ENCODE measurements around the gene NOL12. TPM values are rescaled to one million over a fixed set of nuclear protein-coding genes. Genes with fewer than 3 reads are reported as not detected.
"Not testable (repeated sequence)": the region's sequence is repeated elsewhere in the genome, so short reads cannot be mapped to it uniquely, and the experiment has no call there.

NOL12 gene
- total RNA-seq, 1 experiment from 2014 or later: 23.6 TPM

DNA sequence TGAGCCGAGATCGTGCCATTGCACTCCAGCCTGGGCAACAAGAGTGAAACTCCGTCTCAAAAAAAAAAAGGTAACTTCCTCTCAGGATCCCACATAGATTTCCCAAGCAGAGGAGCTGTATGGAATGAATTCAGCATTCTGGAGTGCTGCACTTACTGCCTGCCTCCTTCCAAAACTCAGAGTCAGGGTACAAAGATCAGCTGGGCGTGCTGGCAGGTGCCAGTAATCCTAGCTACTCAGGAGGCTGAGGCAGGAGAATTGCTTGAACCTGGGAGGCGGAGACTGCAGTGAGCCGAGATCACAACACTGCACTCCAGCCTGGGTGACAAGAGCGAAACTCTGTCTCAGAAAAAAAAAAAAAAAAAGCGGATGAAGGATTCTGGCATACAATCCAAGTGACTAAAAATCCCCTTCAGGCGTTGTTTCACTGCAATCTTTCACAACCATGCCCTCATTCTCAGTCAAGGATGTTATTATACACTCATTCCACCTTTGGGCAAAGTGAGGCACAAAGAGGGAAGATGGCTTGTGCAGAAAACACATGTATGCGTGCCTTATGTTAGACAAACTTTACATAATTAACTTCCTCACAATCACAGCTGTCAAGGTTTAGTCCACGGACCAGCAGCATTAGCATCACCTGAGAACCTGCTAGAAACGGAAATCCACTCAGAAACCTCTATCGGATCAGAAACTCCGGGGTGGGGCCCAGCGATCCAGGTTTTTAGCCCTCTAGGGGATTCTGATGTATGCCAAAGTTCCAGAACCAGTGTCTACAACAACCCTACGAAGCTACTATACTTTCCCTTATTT, 1.1 kb upstream of the NOL12 start:
- Histone ChIP-seq H3K4me3 (ENCODE audit: insufficient read depth, low read depth, low read length) (no peak overlapping the region), H3K36me3 (replicated peaks; ENCODE audit: control insufficient read depth, insufficient read depth, low read length) (peaks cover 9% of the 10 kb centered on the region), H3K27me3 (ENCODE audit: control insufficient read depth, insufficient read depth, low read length) (no peaks in the 10 kb centered on the region)
- DNase-seq: no peak

DNA sequence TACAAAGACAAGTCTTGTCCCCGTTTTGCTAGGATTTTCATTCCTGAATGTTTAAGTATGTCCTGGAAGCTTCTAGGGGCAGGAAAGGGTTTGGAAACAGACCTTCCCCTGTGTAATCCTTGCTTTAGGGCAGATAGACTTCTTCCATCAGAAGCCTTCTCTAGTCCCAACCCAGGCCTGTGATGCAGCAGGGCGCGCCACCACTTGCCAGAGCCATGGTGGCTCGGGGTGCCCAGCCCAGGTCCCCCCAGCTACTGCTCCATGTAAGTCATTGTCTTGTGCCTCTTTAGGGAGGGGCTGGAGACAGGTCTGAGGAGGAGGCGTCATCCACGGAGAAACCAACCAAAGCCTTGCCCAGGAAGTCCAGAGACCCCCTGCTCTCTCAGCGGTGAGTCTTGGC, 4.3 kb downstream of the NOL12 start:
- H3K4me3 ChIP-seq (ENCODE audit: insufficient read depth, low read depth, low read length): no peak overlapping the region
- peaks cover 18% of the 10 kb centered on the region for H3K36me3 ChIP-seq (replicated peaks; ENCODE audit: control insufficient read depth, insufficient read depth, low read length)
- DNase-seq: no peak
- no peaks in the 10 kb centered on the region for H3K27me3 ChIP-seq (ENCODE audit: control insufficient read depth, insufficient read depth, low read length)

DNA sequence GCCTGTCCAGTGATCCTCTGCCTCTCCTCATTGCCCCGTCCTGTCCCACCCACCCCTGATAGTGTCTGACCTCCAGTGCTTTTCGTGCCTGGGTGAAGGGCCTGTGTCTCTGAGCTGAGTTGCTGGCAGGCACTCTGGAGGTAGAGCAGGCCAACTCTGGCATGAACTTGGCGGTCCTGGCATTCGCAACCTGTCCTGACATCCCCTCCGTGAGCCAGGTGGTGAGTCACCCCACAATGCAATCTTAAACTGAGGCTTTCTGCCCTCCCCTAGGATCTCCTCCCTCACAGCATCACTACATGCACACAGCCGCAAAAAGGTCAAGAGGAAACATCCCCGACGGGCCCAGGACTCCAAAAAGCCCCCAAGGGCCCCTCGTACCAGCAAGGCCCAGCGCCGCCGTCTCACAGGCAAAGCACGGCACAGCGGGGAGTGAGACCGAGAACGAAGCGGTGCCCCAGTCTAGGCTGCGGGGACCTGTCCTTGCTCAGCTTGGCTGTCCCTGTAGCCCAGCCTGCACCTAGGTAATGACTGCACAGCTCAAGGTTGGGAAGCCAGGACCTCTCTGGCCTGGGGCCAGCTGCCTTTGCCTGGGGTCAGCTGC, 4.9 kb downstream of the NOL12 start:
- no peak for DNase-seq
- H3K4me3 ChIP-seq (ENCODE audit: insufficient read depth, low read depth, low read length): no peak overlapping the region
- H3K36me3 ChIP-seq (replicated peaks; ENCODE audit: control insufficient read depth, insufficient read depth, low read length): peaks cover 18% of the 10 kb centered on the region
- H3K27me3 ChIP-seq (ENCODE audit: control insufficient read depth, insufficient read depth, low read length): no peaks in the 10 kb centered on the region

DNA sequence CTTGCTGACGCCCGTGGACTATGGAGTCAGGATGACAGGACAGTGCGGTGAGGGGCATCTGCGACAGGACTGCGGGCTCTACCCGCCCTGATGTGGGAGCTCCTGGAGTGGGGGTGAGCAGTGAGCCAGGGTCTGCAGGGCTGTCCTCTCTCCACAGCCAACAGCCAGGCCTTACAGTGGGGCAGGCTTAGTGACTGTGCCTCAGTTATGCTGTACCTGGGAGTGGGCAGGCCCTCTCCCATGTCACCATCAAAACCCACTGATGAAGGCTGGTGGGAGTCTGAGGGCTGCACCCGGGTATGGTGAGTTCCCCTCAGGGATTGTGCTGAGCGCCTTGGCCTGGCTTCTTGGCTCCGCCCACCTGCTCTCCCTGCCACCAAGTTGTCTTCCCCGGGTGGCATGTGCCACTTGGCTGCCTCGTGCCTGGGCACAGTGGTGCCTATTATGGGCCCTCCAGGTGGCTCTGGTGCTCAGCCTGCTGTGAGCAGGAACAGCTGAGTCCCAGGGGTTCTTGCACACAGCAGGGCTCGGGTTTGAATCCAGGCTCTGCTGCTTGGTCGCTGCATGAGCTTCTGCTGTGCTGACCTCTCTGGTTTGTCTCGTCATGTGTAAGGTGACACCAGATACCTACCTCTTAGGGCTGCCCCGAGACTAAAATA, 6.6 kb downstream of the NOL12 start:
- peaks cover 18% of the 10 kb centered on the region for H3K36me3 ChIP-seq (replicated peaks; ENCODE audit: control insufficient read depth, insufficient read depth, low read length)
- no peak overlapping the region for H3K4me3 ChIP-seq (ENCODE audit: insufficient read depth, low read depth, low read length)
- DNase-seq: no peak
- no peaks in the 10 kb centered on the region for H3K27me3 ChIP-seq (ENCODE audit: control insufficient read depth, insufficient read depth, low read length)

DNA sequence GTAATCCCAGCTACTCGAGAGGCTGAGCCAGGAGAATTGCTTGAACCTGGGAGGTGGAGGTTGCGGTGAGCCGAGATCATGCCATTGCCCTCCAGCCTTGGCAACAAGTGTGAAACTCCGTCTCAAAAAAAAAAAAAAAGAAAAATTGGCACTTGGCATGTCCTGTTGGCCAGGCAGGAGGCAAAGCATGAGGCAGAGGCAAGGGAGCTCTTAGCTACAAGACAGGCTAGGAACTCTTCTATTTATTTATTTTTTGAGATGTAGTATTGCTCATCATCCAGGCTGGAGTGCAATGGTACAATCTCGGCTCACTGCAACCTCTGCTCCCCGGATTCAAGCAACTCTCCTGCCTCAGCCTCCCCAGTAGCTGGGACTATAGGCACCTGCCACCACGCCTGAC, 8.0 kb downstream of the NOL12 start:
- not testable (repeated sequence) for H3K27me3 ChIP-seq (ENCODE audit: control insufficient read depth, insufficient read depth, low read length); H3K4me3 ChIP-seq (ENCODE audit: insufficient read depth, low read depth, low read length); DNase-seq
- H3K36me3 ChIP-seq (replicated peaks; ENCODE audit: control insufficient read depth, insufficient read depth, low read length): peaks cover 11% of the 10 kb centered on the region

DNA sequence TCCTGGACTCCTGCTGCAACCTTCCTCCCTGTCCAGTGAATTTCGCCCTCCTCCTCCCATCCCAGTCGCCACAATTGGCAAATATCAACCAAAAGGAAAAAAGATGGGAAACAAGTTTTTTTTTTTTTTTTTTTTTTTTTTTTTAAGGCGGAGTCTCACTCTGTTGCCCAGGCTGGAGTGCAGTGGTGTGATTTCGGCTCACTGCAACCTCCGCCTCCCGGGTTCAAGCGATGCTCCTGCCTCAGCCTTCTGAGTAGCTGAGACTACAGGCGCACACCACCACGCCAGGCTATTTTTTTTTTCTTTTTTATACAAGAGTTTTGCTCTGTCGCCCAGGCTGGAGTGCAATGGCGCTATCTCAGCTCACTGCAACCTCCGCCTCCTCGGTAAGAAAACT, 10.1 kb downstream of the NOL12 start:
- not testable (repeated sequence) for H3K27me3 ChIP-seq (ENCODE audit: control insufficient read depth, insufficient read depth, low read length); DNase-seq
- H3K36me3 ChIP-seq (replicated peaks; ENCODE audit: control insufficient read depth, insufficient read depth, low read length): peaks cover 12% of the 10 kb centered on the region
- H3K4me3 ChIP-seq (ENCODE audit: insufficient read depth, low read depth, low read length): peak overlapping the region; percentile 11; the same call in 1 of the 2 replicates

DNA sequence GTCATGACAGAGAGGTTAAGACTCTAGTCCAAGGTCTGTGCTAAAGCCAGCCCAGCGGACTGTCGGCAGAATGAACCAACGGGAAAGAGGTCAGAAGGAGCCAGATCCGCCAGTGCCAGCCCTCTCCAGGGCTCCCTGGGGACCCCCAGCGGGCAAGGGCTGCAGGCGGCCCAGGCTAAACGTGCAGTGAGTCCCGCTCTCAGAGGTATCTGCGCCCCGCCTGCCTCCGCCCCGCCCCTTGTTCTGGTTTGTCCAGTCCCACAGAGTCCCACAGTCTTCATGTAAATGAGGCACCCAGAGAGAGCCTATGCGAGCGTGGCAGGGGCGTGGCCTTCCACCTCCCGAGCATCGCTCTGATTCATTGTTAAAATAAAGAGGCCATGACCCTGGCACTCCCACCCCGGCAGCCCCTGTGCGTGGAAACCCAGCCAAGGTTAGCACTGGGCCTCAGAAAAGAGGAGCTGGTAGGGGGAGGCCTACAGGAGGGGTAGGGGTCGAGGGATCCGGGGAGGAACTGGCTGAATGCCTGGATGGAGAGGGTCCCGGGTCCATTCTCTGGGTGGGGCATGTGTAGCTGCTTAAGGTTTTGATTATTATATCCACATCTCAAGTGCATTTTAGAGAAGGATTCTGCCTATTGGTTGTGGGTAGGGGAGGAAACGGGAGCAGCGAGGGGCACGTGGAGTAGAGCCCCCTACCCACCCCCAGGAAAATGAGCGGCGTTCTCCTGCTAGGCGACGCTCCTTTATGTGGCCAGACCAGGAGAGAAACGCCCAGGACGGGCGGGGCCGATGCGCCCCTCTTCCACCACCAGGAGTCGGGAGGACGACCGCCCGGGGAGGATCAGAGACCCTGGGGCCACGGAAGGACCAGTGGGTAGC, 10.8 kb downstream of the NOL12 start, which contains the start of gene TRIOBP:
TSS of gene TRIOBP (plus strand) at position 392 of the 881 bp plus-strand sequence. CDS start 4,318 bp downstream, outside the sequence.
- peak; percentile 98 for DNase-seq
- Histone ChIP-seq H3K27me3 (ENCODE audit: control insufficient read depth, insufficient read depth, low read length) (no peaks in the 10 kb centered on the region), H3K36me3 (replicated peaks; ENCODE audit: control insufficient read depth, insufficient read depth, low read length) (peaks cover 11% of the 10 kb centered on the region), H3K4me3 (ENCODE audit: insufficient read depth, low read depth, low read length) (peak within 1 kb of the TSS; percentile 65)

DNA sequence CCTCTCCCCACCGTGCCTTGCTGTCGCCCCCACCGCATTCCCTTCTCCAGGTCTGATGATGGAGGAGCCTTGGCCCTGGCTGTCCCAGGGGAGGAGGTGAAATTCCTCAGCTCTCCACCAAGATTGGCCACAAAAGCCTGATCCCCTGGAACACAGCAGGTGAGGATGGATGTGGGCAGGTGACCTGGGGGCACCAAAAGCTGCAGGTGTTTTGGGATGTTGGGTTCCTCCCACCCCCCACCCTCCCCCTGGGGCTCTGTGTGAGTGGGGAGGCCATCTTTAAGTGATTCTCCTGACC, 11.3 kb downstream of the NOL12 start:
- Histone ChIP-seq H3K36me3 (replicated peaks; ENCODE audit: control insufficient read depth, insufficient read depth, low read length) (peaks cover 11% of the 10 kb centered on the region), H3K4me3 (ENCODE audit: insufficient read depth, low read depth, low read length) (peak overlapping the region; percentile 65), H3K27me3 (ENCODE audit: control insufficient read depth, insufficient read depth, low read length) (no peaks in the 10 kb centered on the region)
- no peak for DNase-seq

DNA sequence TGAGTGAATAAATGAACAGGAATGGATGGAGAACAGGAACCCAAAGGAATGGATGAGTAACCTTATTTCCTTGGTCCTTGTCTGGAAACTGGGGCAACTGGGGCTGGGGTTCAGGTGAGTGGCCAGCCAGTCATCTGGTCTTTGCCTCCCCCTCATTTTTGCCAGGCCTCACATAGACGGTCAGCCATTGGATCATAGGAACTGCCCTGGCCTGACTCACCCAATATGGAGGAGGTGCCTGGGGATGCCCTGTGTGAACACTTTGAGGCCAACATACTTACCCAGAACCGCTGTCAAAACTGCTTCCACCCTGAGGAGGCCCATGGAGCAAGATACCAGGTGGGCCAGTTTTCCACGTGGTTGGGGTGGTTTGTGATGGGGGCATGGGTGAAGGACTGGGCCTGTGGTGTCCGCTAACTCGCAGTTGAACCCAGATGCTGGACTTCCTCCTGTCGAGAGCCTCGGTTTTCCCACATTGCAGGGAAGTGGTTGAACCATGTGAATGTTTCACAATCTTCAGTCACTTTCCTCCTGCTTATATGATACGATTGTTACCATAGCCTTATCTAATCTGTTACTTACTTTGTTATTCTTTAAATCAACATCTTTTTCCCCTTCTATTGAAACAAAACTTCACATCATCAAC, 15.1 kb downstream of the NOL12 start:
- no peak for DNase-seq
- H3K4me3 ChIP-seq (ENCODE audit: insufficient read depth, low read depth, low read length): no peak overlapping the region
- H3K27me3 ChIP-seq (ENCODE audit: control insufficient read depth, insufficient read depth, low read length): no peaks in the 10 kb centered on the region
- H3K36me3 ChIP-seq (replicated peaks; ENCODE audit: control insufficient read depth, insufficient read depth, low read length): peaks cover 11% of the 10 kb centered on the region

DNA sequence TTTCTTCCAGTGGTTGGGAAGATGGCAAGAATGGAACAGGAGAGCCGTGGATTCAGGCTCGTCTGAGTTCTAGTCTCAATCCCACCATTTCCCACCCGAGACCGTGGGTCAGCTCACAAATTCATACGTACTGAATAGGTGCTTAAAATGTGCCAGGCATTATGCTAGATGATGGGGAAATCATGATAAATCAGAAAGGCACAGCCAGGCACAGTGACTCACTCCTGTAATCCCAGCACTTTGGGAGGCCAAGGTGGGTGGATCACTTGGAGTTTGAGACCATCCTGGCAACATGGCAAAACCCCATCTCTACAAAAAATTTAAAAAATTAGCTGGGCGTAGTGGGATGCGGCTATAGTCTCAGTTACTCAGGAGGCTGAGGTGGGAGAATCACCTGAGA, 17.8 kb downstream of the NOL12 start:
- H3K36me3 ChIP-seq (replicated peaks; ENCODE audit: control insufficient read depth, insufficient read depth, low read length): peaks cover 11% of the 10 kb centered on the region
- no peak overlapping the region for H3K4me3 ChIP-seq (ENCODE audit: insufficient read depth, low read depth, low read length)
- DNase-seq: no peak
- H3K27me3 ChIP-seq (ENCODE audit: control insufficient read depth, insufficient read depth, low read length): no peaks in the 10 kb centered on the region

DNA sequence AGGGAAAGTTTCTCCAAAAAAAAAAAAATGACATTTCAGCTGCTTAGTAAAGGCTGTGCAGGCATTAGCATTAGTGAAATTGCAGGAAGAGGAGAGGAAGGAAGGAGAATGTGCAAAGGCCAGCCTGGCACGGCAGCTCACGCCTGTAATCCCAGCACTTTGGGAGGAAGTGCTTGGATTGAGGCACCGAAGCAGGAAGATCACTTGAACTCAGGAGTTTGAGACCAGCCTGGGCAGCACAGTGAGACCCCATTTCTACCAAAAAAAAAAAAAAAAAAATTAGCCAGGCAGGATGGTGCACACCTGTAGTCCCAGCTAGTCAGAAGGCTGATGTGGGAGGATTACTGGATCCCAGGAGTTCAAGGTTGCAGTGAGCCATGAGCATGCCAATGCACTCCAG, 18.5 kb downstream of the NOL12 start:
- peaks cover 6% of the 10 kb centered on the region for H3K36me3 ChIP-seq (replicated peaks; ENCODE audit: control insufficient read depth, insufficient read depth, low read length)
- no peaks in the 10 kb centered on the region for H3K27me3 ChIP-seq (ENCODE audit: control insufficient read depth, insufficient read depth, low read length)
- no peak overlapping the region for H3K4me3 ChIP-seq (ENCODE audit: insufficient read depth, low read depth, low read length)
- no peak for DNase-seq

DNA sequence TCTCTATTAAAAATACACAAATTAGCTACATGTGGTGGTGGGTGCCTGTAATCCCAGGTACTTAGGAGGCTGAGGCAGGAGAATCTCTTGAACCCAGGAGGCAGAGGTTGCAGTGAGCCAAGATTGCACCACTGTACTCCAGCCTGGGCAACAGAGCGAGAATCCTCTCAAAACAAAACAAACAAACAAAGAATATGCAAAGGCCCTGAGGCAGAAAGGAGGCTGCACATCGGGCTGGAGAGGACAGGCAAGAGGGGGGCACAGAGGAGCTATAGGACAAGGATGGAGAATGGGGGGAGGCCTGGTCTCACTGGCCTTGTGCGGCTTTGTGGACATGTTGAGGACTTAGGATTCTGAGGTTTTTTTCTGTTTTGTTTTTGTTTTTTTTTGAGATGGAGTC, 19.1 kb downstream of the NOL12 start:
- no peaks in the 10 kb centered on the region for H3K27me3 ChIP-seq (ENCODE audit: control insufficient read depth, insufficient read depth, low read length)
- H3K4me3 ChIP-seq (ENCODE audit: insufficient read depth, low read depth, low read length): no peak overlapping the region
- H3K36me3 ChIP-seq (replicated peaks; ENCODE audit: control insufficient read depth, insufficient read depth, low read length): peaks cover 6% of the 10 kb centered on the region
- DNase-seq: no peak

DNA sequence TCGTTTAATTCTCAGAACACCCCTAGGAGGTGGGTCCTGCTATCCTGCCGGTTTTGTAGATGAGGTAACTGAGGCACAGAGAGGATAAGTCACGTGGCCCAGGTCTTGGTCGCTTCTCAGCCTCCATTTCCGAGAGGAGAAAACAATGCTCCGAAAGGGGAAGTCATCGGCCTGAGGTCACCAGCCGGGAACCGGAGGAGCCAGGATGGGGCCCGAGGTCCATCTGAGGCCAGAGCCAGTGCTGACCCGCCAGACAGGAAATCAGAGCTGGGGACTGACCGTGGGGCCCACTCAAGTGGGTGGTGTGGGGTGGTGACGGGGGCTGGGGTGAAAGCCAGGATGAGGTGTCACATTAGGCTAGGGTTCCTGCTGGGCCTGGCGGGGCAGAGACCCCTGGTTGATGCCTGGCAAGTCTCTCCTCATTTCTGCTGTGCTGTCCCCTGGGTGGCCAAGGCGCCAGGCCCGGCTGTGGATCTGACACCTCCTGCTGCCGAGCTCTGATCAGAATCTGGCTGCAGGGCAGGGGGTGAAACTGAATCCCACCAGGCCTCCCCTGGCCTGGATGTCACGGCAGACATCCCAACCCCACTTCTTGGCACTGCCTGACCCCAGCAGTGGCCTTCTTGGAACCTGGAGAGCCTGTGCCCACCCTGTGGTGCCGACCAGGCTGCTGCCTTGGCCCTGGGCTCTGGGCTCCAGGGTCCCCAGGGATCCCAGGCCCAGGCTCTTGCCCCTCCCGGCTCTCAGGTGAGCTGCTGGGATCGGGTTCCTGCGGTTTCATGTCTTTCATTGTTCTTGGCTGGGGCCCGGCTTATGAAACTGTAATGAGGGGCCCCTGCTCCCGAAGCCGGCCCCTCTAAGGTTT, 22.7 kb downstream of the NOL12 start:
- peak; percentile 66 for DNase-seq
- no peaks in the 10 kb centered on the region for H3K27me3 ChIP-seq (ENCODE audit: control insufficient read depth, insufficient read depth, low read length)
- no peak overlapping the region for H3K4me3 ChIP-seq (ENCODE audit: insufficient read depth, low read depth, low read length)
- H3K36me3 ChIP-seq (replicated peaks; ENCODE audit: control insufficient read depth, insufficient read depth, low read length): peaks cover 1% of the 10 kb centered on the region; the same call in 1 of the 2 replicates
